ENCODE results near the gene PRKCZ. TPM values are rescaled to one million over a fixed set of nuclear protein-coding genes. Genes with fewer than 3 reads are reported as not detected.

The PRKCZ gene
- total RNA-seq, 2 donors from 2014 or later = 9.6 to 10.9 TPM

DNA sequence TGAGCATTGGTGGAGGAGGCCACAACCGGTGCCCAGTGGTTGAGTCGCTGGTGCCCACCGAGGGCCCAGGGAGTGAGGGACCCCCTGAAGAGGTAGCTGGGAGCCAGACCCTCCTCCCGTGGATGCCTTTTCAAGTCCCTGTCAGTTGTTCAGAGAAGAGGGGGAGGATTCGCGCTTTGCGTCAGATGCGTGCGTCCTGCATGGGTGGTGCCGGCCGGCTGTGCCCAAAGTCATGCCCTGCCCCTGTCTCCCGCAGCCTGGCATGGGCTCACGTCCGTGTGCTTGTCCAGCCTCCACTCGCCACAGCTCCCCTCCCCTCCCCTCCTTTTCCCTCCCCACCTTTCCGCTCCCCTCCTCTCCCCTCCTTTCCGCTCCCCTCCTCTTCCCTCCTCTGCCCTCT, 45.2 kb downstream of the PRKCZ start:
- H3K27ac ChIP-seq = no peak overlapping the region
- TF ChIP-seq, protein P1, sequence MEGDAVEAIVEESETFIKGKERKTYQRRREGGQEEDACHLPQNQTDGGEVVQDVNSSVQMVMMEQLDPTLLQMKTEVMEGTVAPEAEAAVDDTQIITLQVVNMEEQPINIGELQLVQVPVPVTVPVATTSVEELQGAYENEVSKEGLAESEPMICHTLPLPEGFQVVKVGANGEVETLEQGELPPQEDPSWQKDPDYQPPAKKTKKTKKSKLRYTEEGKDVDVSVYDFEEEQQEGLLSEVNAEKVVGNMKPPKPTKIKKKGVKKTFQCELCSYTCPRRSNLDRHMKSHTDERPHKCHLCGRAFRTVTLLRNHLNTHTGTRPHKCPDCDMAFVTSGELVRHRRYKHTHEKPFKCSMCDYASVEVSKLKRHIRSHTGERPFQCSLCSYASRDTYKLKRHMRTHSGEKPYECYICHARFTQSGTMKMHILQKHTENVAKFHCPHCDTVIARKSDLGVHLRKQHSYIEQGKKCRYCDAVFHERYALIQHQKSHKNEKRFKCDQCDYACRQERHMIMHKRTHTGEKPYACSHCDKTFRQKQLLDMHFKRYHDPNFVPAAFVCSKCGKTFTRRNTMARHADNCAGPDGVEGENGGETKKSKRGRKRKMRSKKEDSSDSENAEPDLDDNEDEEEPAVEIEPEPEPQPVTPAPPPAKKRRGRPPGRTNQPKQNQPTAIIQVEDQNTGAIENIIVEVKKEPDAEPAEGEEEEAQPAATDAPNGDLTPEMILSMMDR (IDR thresholded peaks at IDR 0.05) = no peak
- TF ChIP-seq POLR2A (IDR thresholded peaks at IDR 0.05) = no peak
- ATAC-seq (no peak), DNase-seq (no peak)
- no peaks in the 10 kb centered on the region for H3K27me3 ChIP-seq
- peaks cover 0 to 7% (median 0%) of the 10 kb centered on the region in 3 donors for H3K9me3 ChIP-seq
- WGBS, 2 donors = 86 to 89% methylated on average over 8 to 15 of the region's 17 CpGs
- no peaks in the 10 kb centered on the region for H3K4me1 ChIP-seq
- intact Hi-C loops (cut with DNase I) = no loop called here
- H3K4me3 ChIP-seq = no peak overlapping the region
- H3K36me3 ChIP-seq (replicated peaks in 1 of 2; ENCODE audit: insufficient read depth in 1 of 2, low read depth in 2 of 2) = no peaks in the 10 kb centered on the region

DNA sequence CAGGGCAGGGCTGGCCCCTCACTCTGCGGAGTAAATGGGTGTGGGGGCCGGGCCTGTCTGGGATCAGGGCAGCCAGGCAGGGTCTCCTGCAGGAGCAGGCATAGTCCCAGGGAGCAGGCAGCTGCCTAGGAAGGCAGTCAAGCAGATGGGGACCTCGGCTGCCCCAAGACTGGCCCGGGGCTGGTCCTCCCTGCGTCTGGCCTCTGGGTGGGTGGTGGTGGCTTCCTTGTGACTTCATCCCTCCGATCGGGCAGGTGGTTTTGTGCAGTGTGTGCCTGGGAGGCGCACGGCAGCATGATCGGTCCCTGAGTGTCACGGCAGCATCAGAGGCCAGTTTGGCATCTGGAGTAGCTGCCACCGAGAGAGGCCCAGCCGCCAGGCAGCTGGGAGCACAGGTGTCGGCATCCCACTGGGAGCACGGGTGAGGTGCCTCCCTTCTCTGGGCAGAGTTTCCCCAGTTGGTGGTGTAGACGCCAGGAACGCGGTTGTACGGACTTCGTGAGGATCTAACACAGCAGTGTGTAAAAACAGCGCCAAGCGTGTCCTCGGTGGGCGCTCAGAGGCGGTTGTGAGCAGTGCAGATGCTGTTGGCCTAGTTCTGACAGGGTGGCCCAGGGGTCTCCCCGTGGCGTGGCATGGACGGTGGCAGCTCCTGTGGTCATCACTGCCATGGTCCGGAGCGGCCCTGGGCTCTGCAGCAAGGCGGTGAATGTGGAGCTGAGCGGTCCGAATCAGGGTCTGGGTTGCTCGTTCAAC, 45.9 kb downstream of the PRKCZ start:
- H3K4me3 ChIP-seq = no peak overlapping the region
- no peaks in the 10 kb centered on the region for H3K36me3 ChIP-seq (replicated peaks in 1 of 2; ENCODE audit: insufficient read depth in 1 of 2, low read depth in 2 of 2)
- ATAC-seq (no peak), DNase-seq (no peak)
- H3K9me3 ChIP-seq = peaks cover 0 to 7% (median 0%) of the 10 kb centered on the region in 3 donors
- H3K4me1 ChIP-seq = no peaks in the 10 kb centered on the region
- intact Hi-C loops (cut with DNase I) = no loop called here
- H3K27me3 ChIP-seq = no peaks in the 10 kb centered on the region
- H3K27ac ChIP-seq = no peak overlapping the region
- TF ChIP-seq, protein P1 (IDR thresholded peaks at IDR 0.05) = no peak
- no peak for TF ChIP-seq POLR2A (IDR thresholded peaks at IDR 0.05)
- 94 to 95% methylated on average over 9 to 28 of the region's 34 CpGs for WGBS, 2 donors

DNA sequence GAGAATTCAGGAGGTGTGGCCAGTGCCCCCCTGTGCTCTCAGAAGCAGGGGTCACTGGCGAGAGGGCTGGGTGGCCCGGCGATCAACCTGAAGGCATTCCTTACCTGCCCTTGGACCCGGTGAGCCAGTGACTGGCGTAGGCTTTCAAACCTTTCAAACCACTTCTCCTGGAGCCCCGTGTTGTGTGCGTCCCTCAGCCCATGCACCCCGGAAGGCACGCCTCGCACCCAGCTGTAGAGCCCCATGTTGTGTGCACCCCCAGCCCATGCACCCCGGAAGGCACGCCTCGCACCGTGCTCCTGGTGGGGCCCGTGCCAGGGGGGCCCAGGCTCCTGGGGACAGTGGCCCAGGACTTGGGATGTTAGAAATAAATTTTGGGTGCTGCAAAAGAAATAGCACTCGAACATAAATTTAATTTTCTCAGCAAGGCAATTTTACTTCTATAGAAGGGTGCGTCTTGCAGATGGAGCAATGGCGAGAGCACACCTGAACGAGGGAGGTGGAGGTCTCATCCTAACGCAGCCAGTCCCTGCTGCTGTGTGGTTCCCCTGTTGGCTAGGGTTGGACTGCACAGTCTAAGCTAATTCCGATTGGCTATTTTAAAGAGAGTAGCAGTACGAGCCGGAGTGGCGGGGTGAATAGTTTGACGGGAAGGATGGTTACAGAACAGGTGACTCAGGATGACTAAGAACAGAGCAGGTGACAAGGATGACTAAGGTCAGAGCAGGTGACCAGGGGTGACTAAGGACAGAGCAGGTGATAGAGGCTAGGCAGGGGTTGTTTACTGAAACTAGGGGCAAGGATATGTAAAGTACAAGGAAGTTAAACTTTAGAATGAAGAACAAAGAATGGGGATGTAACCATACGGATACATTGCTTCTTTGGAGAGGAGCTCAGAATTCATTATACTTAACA, 47.4 kb downstream of the PRKCZ start:
- Histone ChIP-seq H3K4me3 (no peak overlapping the region), H3K36me3 (replicated peaks in 1 of 2; ENCODE audit: insufficient read depth in 1 of 2, low read depth in 2 of 2) (no peaks in the 10 kb centered on the region), H3K9me3 (peaks cover 0 to 7% (median 0%) of the 10 kb centered on the region in 3 donors), H3K4me1 (no peaks in the 10 kb centered on the region), H3K27ac (no peak overlapping the region), H3K27me3 (no peaks in the 10 kb centered on the region)
- DNase-seq (no peak), ATAC-seq (no peak)
- TF ChIP-seq, protein P1 (IDR thresholded peaks at IDR 0.05) = no peak
- TF ChIP-seq POLR2A (IDR thresholded peaks at IDR 0.05) = no peak
- WGBS, 2 donors = 96 to 98% methylated on average over 21 of the region's 26 CpGs
- intact Hi-C loops (cut with DNase I) = no loop called here

DNA sequence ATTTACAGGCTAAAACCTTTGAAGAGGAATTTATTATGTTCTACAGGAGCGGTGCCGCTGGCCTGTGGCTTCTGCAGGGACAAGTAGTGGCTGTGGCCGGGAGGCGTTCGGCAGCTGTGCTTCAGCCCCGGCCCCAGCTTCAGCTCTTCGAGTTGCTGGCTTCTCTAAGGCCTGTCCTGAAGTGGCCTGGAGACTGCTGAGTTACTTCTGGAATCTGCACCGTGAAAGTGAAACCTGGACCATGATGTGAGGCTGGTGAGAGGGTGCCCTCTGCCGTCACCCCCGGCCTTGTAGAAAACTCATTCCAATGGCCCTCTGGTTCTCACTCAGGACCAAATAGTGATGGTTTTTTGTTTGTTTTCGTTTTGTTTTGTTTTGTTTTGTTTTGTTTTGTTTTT, 48.1 kb downstream of the PRKCZ start:
- ATAC-seq (no peak), DNase-seq (no peak)
- intact Hi-C loops (cut with DNase I) = no loop called here
- Histone ChIP-seq H3K27ac (no peak overlapping the region), H3K36me3 (replicated peaks in 1 of 2; ENCODE audit: insufficient read depth in 1 of 2, low read depth in 2 of 2) (no peaks in the 10 kb centered on the region), H3K4me3 (no peak overlapping the region), H3K9me3 (peaks cover 0 to 7% (median 0%) of the 10 kb centered on the region in 3 donors), H3K27me3 (no peaks in the 10 kb centered on the region), H3K4me1 (no peaks in the 10 kb centered on the region)
- no peak for TF ChIP-seq POLR2A (IDR thresholded peaks at IDR 0.05)
- TF ChIP-seq, protein P1 (IDR thresholded peaks at IDR 0.05) = no peak
- WGBS, 2 donors = 85 to 93% methylated on average over 11 of the region's 11 CpGs
